HepG2 (cell line): Measurements from ENCODE around the gene GZF1. TPM values are rescaled to one million over a fixed set of nuclear protein-coding genes. Genes with fewer than 3 reads are reported as not detected.
A peak's percentile ranks its signal among the peaks of the same experiment; 100 is the strongest.

Experiments
- AKNA ChIP-seq: sonication (generic); formaldehyde crosslinking; IDR thresholded peaks from 2 replicates; pipeline ENCODE4 v1.4.0; 2020; ENCODE audit warnings: missing genetic modification reagents, borderline replicate concordance
- CEBPB ChIP-seq: IDR thresholded peaks from 2 replicates; pipeline ENCODE4 v1.6.1; 2011; ENCODE audit warnings: low read depth, low read length, improper control_type of control experiment, borderline replicate concordance
- KDM4B ChIP-seq: sonication (generic); formaldehyde crosslinking; IDR thresholded peaks from 2 replicates; pipeline ENCODE4 v1.4.0; 2020; ENCODE audit warnings: missing genetic modification reagents
- MED1 ChIP-seq: sonication (generic); formaldehyde crosslinking; IDR thresholded peaks from 2 replicates; pipeline ENCODE4 v1.4.0; 2020; ENCODE audit warnings: missing genetic modification reagents
- SNAPC2 ChIP-seq: sonication (generic); formaldehyde crosslinking; IDR thresholded peaks from 2 replicates; pipeline ENCODE4 v1.8.1; 2022; ENCODE audit warnings: mild to moderate bottlenecking, missing genetic modification reagents
- TRAFD1 ChIP-seq: sonication (generic); formaldehyde crosslinking; IDR thresholded peaks from 2 replicates; pipeline ENCODE4 v1.5.1; 2020; ENCODE audit warnings: missing genetic modification reagents, mild to moderate bottlenecking, borderline replicate concordance
- ZBTB20 ChIP-seq: sonication (generic); formaldehyde crosslinking; IDR thresholded peaks from 2 replicates; pipeline ENCODE4 v1.8.1; 2023; ENCODE audit warnings: missing genetic modification reagents, low read depth, mild to moderate bottlenecking, borderline replicate concordance
- ZNF143 ChIP-seq: sonication (generic); formaldehyde crosslinking; IDR thresholded peaks from 2 replicates; pipeline ENCODE4 v1.4.0; 2020; ENCODE audit warnings: missing genetic modification reagents
- ZNF512B ChIP-seq: sonication (generic); formaldehyde crosslinking; IDR thresholded peaks from 2 replicates; pipeline ENCODE4 v1.5.1; 2020; ENCODE audit warnings: missing genetic modification reagents, mild to moderate bottlenecking, borderline replicate concordance
- ZNF556 ChIP-seq: sonication (generic); formaldehyde crosslinking; IDR thresholded peaks from 2 replicates; pipeline ENCODE4 v1.4.0; 2020; ENCODE audit warnings: mild to moderate bottlenecking, missing genetic modification reagents, borderline replicate concordance
- ZNF670 ChIP-seq: sonication (generic); formaldehyde crosslinking; IDR thresholded peaks from 2 replicates; pipeline ENCODE4 v1.8.0; 2022; ENCODE audit warnings: mild to moderate bottlenecking, missing genetic modification reagents, borderline replicate concordance
- polyA plus RNA-seq, 8 experiments: library from polyadenylated mRNA; depleted of rRNA in 3 of 8; stranded (reverse) in 7 of 8; unstranded in 1 of 8; fragments of >200 nt; fragmentation: Illumina TruSeq in 4 of 8; extraction: Trizol in 4 of 8; gene quantifications; 2 replicates each; pipeline versions ENCODE4 v1.2.1 to v1.2.3, GENCODE V29; 2011 to 2016; ENCODE audit warnings: low read depth in 4 of 8, missing spikeins in 1 of 8, mixed read lengths in 1 of 8; ENCODE audit not compliant: insufficient read depth in 1 of 8
- total RNA-seq, 5 experiments: library from RNA; depleted of rRNA; stranded (reverse); fragments of >200 nt; fragmentation: Illumina TruSeq; extraction: Trizol; gene quantifications; 2 replicates each; pipeline ENCODE4 v1.2.3, GENCODE V29; 2016; ENCODE audit warnings: low read depth in 1 of 5

Gene GZF1
- total and polyA plus RNA-seq, 2 of the 13 experiments (the other 11 are each of a cell fraction or from before 2014, with no cell fraction given): 16.9 to 26.0 TPM

- TF ChIP-seq AKNA (CRISPR knock-in tag) (no peak), KDM4B (CRISPR knock-in tag) (peak; percentile 61; the same call in 1 of the 2 replicates), ZNF556 (CRISPR knock-in tag) (no peak), SNAPC2 (CRISPR knock-in tag) (0 out of 2 replicates have a peak, but pooled peaks have one; percentile 63), ZNF512B (CRISPR knock-in tag) (no peak), ZBTB20 (CRISPR knock-in tag) (peak; percentile 34; the same call in 1 of the 2 replicates), CEBPB (peak; percentile 12; the same call in 1 of the 2 replicates), MED1 (CRISPR knock-in tag) (peak; percentile 17; the same call in 1 of the 2 replicates), ZNF143 (CRISPR knock-in tag) (no peak), ZNF670 (CRISPR knock-in tag) (peak; percentile 46; the same call in 1 of the 2 replicates), TRAFD1 (0 out of 2 replicates have a peak, but pooled peaks have one; percentile 66)
Measured at GRCh38 chr20:23362392-23363256, 642 bp downstream of the GZF1 start (continued).
